BE2C (cell line): ENCODE results near the gene TP53TG5.

Experiments used
- DNase-seq: peaks from one replicate; pipeline ENCODE4 v3.0.0-alpha.2; 2020
- H3K27me3 ChIP-seq: fragments of 250-450 bp; sonication (Bioruptor Pico); 2 replicates; pipeline ENCODE4 v1.5.1; 2020; ENCODE audit warnings: mild to moderate bottlenecking
- H3K36me3 ChIP-seq: fragments of 250-450 bp; sonication (Bioruptor Pico); 2 replicates; pipeline ENCODE4 v1.5.1; 2020; ENCODE audit warnings: mild to moderate bottlenecking
- H3K4me1 ChIP-seq: fragments of 250-450 bp; sonication (Bioruptor Pico); 2 replicates; pipeline ENCODE4 v1.5.1; 2020
- H3K4me3 ChIP-seq: 2 replicates; pipeline ENCODE4 v1.5.1; 2011; ENCODE audit warnings: low read depth, low read length
- H3K9me3 ChIP-seq: fragments of 250-450 bp; sonication (Bioruptor Pico); 2 replicates; pipeline ENCODE4 v1.5.1; 2020
- TF ChIP-seq, protein P1 (sequence below): IDR thresholded peaks from 2 replicates; pipeline ENCODE4 v1.5.1; 2012; ENCODE audit warnings: mild to moderate bottlenecking, low read depth, low read length

TP53TG5 gene

DNA sequence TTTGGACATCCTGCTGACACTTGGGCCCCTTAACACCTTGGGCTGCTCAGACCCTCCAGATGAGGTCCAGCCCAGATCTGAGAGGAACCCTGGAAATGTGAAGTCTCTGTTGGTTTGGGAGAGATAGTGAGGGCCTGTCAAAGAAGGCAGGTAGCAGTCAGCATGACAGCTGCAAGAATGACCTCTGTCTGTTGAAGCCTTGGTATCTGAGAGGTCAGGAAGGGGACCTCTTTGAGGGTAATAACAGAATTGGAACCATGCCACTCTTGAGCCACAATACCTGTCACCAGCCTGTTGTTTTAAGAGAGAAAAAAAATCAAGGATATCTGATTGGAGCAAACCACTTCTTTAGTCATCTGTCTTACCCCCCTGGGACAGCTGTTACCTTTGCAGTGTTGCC is 11.0 kb downstream of the TP53TG5 start:
- no peak overlapping the region for H3K4me3 ChIP-seq
- no peaks in the 10 kb centered on the region for H3K9me3 ChIP-seq
- TF ChIP-seq, protein P1, sequence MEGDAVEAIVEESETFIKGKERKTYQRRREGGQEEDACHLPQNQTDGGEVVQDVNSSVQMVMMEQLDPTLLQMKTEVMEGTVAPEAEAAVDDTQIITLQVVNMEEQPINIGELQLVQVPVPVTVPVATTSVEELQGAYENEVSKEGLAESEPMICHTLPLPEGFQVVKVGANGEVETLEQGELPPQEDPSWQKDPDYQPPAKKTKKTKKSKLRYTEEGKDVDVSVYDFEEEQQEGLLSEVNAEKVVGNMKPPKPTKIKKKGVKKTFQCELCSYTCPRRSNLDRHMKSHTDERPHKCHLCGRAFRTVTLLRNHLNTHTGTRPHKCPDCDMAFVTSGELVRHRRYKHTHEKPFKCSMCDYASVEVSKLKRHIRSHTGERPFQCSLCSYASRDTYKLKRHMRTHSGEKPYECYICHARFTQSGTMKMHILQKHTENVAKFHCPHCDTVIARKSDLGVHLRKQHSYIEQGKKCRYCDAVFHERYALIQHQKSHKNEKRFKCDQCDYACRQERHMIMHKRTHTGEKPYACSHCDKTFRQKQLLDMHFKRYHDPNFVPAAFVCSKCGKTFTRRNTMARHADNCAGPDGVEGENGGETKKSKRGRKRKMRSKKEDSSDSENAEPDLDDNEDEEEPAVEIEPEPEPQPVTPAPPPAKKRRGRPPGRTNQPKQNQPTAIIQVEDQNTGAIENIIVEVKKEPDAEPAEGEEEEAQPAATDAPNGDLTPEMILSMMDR, result no peak
- no peaks in the 10 kb centered on the region for H3K27me3 ChIP-seq
- DNase-seq, result no peak
- H3K4me1 ChIP-seq, result no peaks in the 10 kb centered on the region
- H3K36me3 ChIP-seq, result peaks cover 10% of the 10 kb centered on the region

DNA sequence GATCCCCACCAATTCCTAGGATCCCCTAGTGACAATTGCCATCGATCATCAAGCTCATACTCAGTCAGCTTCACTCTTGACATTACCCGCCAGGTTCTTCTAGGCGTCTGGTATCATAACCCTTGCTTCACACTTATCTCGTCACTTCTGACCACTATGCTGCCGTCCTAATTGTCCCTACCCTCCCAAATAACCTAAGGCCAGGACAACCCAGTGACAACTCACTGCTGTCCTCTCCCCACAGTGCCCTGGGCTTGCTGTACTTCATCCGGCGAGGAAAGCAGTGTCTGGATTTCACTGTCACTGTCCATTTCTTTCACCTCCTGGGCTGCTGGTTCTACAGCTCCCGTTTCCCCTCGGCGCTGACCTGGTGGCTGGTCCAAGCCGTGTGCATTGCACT is 11.5 kb downstream of the TP53TG5 start:
- no peaks in the 10 kb centered on the region for H3K27me3 ChIP-seq
- TF ChIP-seq, protein P1, result no peak
- no peak for DNase-seq
- H3K4me1 ChIP-seq, result no peaks in the 10 kb centered on the region
- peaks cover 10% of the 10 kb centered on the region for H3K36me3 ChIP-seq
- H3K4me3 ChIP-seq, result no peak overlapping the region
- no peaks in the 10 kb centered on the region for H3K9me3 ChIP-seq

DNA sequence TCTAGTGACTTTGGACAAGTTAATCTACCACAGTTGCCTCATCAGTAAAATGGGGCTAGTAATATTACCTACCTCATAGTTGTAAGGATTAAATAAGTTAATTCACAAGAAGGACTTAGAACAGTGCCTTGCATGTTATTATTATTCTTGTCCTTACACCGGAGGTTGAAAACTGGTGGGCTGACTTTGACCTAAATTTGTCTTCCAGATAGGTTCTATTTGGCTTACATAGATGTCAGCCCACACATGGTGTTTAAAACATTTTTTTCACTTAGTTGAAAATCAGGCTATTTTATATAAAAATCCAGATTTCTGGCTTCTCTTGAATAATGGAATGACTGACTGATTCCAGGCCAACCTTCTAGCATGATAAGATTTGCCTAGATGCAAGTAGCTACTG is 11.9 kb downstream of the TP53TG5 start:
- DNase-seq, result no peak
- TF ChIP-seq, protein P1, result no peak
- H3K4me3 ChIP-seq, result no peak overlapping the region
- H3K4me1 ChIP-seq, result no peaks in the 10 kb centered on the region
- H3K36me3 ChIP-seq, result peaks cover 10% of the 10 kb centered on the region
- no peaks in the 10 kb centered on the region for H3K27me3 ChIP-seq
- no peaks in the 10 kb centered on the region for H3K9me3 ChIP-seq

DNA sequence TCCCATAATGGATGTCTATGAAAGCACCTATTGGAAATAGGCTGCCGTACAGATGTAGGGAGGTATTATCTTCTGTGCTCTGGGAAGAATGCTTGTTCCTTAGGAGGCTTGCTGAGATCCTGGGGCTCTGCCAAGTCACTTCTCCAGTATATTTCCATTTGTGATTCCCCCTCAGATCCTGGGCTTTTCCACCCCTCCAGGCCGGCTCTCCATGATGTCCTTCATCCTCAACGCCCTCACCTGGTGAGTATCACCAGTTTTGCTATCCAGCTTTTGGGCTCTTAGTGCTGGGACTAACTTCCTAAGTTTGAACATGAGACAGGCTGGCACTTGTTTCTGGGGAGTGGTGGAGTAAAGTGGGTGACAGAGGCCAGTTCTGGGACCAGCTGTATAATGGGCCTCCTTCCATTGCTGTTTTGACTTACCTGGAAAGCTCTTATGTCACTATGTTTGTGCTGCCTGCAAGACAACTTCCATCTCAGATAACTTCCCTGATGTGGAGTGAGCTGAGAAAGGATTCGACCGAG is 12.6 kb downstream of the TP53TG5 start:
- Histone ChIP-seq H3K4me1 (no peaks in the 10 kb centered on the region), H3K36me3 (peaks cover 10% of the 10 kb centered on the region), H3K4me3 (no peak overlapping the region), H3K9me3 (no peaks in the 10 kb centered on the region), H3K27me3 (no peaks in the 10 kb centered on the region)
- no peak for DNase-seq
- TF ChIP-seq, protein P1, result no peak

DNA sequence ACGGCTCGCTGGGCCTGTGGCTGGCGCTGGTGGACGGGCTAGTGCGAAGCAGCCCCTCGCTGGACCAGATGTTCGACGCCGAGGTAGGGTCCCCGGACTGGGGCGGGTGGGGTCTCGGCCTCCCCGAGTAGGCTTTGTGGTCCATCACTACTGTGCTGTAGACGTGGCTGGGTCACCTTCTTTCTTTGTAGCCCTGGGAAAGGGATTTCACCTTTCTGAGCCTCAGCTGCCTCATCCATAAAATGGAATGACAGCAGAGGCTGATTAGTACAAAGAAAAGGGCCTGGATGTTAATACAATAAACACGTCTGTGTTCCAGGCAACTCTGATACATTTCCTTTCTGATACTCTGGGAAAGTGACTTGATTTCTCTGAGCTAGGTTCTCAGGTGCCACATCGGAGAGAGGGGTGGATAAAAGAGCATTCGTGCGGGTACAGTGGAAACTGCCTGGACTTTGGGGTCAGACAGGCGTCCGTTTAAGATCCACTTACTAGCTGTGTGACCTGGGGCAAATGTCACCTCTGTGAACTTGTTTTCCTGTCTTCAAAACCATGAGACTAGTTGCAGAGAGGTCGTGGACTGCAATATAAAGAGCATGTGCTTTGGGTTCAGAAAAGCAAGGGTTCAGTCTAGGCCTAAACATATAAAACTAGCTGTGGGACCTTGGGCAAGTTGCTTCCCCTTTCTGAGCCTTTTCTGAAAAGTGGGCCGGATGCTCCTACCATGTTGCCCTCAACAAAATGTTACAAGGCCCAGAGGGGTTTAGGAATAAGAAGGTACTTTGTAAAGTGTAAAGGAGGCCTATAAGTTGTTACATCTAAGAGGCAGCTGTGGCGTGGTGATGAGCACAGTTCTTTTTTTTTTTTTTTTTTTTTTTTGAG is 14.3 kb downstream of the TP53TG5 start:
- Histone ChIP-seq H3K27me3 (no peaks in the 10 kb centered on the region), H3K4me3 (peak overlapping the region; percentile 85), H3K36me3 (peaks cover 10% of the 10 kb centered on the region), H3K4me1 (no peaks in the 10 kb centered on the region), H3K9me3 (no peaks in the 10 kb centered on the region)
- DNase-seq, result no peak
- TF ChIP-seq, protein P1, result no peak
